Measurements from ENCODE around the gene ACSF2. TPM values are rescaled to one million over a fixed set of nuclear protein-coding genes. Genes with fewer than 3 reads are reported as not detected.

ACSF2 gene
- total RNA-seq, 1 experiment from 2014 or later = 12.2 TPM

DNA sequence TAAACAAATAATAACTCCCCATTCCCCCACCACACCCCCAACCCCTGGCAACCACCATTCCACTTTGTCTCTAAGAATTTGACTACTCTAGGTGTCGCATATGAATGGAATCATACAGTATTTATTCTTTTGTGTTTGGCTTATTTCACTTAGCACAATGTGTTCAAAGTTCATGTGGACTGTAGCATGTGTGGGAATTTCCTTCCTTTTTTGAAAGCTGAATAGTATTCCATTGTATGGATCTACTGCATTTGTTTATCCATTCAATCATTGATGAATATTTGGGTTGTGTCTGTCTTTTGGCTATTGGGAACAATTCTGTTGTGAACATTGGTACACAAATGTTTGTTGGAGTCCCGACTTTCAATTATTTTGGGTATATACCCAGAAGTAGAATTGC is 3.3 kb upstream of the ACSF2 start:
- H2BK12ac ChIP-seq (ENCODE audit: insufficient read length, low read depth, low read length) = no peak overlapping the region
- H3T11ph ChIP-seq (ENCODE audit: low read length) = no peak overlapping the region
- H2BK20ac ChIP-seq (ENCODE audit: low read depth, low read length, poor library complexity, severe bottlenecking) = no peak overlapping the region
- no peak overlapping the region for H3K4me2 ChIP-seq (ENCODE audit: insufficient read depth, insufficient read length, low read length)
- H2AK5ac ChIP-seq (ENCODE audit: insufficient read length, low read length) = no peak overlapping the region
- H3K9me3 ChIP-seq (ENCODE audit: control insufficient read depth, low read depth, low read length) = no peaks in the 10 kb centered on the region
- no peaks in the 10 kb centered on the region for H3K79me2 ChIP-seq (ENCODE audit: insufficient read depth, low read length)
- H2BK5ac ChIP-seq (ENCODE audit: insufficient read length, low read length) = no peak overlapping the region
- H3K4me3 Mint-ChIP-seq = no peak overlapping the region
- TF ChIP-seq, protein P1, sequence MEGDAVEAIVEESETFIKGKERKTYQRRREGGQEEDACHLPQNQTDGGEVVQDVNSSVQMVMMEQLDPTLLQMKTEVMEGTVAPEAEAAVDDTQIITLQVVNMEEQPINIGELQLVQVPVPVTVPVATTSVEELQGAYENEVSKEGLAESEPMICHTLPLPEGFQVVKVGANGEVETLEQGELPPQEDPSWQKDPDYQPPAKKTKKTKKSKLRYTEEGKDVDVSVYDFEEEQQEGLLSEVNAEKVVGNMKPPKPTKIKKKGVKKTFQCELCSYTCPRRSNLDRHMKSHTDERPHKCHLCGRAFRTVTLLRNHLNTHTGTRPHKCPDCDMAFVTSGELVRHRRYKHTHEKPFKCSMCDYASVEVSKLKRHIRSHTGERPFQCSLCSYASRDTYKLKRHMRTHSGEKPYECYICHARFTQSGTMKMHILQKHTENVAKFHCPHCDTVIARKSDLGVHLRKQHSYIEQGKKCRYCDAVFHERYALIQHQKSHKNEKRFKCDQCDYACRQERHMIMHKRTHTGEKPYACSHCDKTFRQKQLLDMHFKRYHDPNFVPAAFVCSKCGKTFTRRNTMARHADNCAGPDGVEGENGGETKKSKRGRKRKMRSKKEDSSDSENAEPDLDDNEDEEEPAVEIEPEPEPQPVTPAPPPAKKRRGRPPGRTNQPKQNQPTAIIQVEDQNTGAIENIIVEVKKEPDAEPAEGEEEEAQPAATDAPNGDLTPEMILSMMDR (conservative IDR thresholded peaks at IDR 0.05) = no peak
- H3K36me3 Mint-ChIP-seq (ENCODE audit: insufficient read depth in 1 of 3, low read depth in 3 of 3) = peaks cover 2 to 13% (median 4%) of the 10 kb centered on the region in 3 experiments
- H3K4me1 ChIP-seq (ENCODE audit: insufficient read depth, low read length) = no peaks in the 10 kb centered on the region; the same call in 1 of the 2 replicates
- no peak overlapping the region for H3K4ac ChIP-seq (ENCODE audit: low read depth, low read length)
- no peak overlapping the region for H3K14ac ChIP-seq (ENCODE audit: insufficient read depth, low read length)
- no CpG with 5 or more reads among the region's 2 CpGs for WGBS (ENCODE audit: extremely low coverage, insufficient read length, low lambda C conversion rate)
- H3K9ac ChIP-seq (ENCODE audit: extremely low read depth, insufficient read length, low read length) = no peak overlapping the region
- H3K79me1 ChIP-seq (ENCODE audit: insufficient read depth, low read depth, low read length, poor library complexity, severe bottlenecking) = no peaks in the 10 kb centered on the region
- peaks cover 16 to 18% of the 10 kb centered on the region in 2 experiments for H3K9me3 Mint-ChIP-seq
- no peak overlapping the region for H3K23ac ChIP-seq (ENCODE audit: insufficient read length, low read depth, low read length)
- H2AFZ ChIP-seq (ENCODE audit: low read length) = no peak overlapping the region
- no peak overlapping the region for H4K91ac ChIP-seq (ENCODE audit: insufficient read length, low read depth, low read length)
- H2BK15ac ChIP-seq (ENCODE audit: low read depth, low read length) = no peak overlapping the region
- peaks cover 26% of the 10 kb centered on the region for H3K27me3 Mint-ChIP-seq (ENCODE audit: low read depth)
- H3K27me3 ChIP-seq (ENCODE audit: insufficient read depth, low read length) = no peaks in the 10 kb centered on the region; the same call in 1 of the 2 replicates
- peaks cover 16 to 17% of the 10 kb centered on the region in 2 experiments for H3K4me1 Mint-ChIP-seq
- no peak overlapping the region; a peak in 1 of 7 replicates for H3K27ac Mint-ChIP-seq
- no peak overlapping the region for H2BK120ac ChIP-seq (ENCODE audit: low read depth, low read length, poor library complexity, severe bottlenecking)
- H4K8ac ChIP-seq (replicated peaks; ENCODE audit: insufficient read length, low read depth, low read length) = no peak overlapping the region
- no peaks in the 10 kb centered on the region for H4K20me1 ChIP-seq (ENCODE audit: control insufficient read depth, insufficient read depth, insufficient read length)
- DNase-seq = no peak
- H3K27ac ChIP-seq (ENCODE audit: insufficient read length, low read depth, low read length) = no peak overlapping the region
- no peak overlapping the region for H4K5ac ChIP-seq (ENCODE audit: insufficient read length, low read depth, low read length)
- H3K18ac ChIP-seq (ENCODE audit: insufficient read length, low read depth, low read length) = no peak overlapping the region
- H3K23me2 ChIP-seq (ENCODE audit: insufficient read length, low read depth, low read length, poor library complexity, severe bottlenecking) = peaks cover 12% of the 10 kb centered on the region
- H3K56ac ChIP-seq (ENCODE audit: insufficient read length, low read depth, low read length) = no peak overlapping the region
